GM11168 (cell line): ENCODE results near the gene ABCB6.

ENCODE experiments used
- in situ Hi-C: fragments of 300-500 bp; cut with MboI; formaldehyde crosslinking; loops from one replicate; pipeline ENCODE4 v1.12.0; 2022; ENCODE audit warnings: low sequenced_read_pairs; ENCODE audit not compliant: unreplicated experiment

The ABCB6 gene

DNA sequence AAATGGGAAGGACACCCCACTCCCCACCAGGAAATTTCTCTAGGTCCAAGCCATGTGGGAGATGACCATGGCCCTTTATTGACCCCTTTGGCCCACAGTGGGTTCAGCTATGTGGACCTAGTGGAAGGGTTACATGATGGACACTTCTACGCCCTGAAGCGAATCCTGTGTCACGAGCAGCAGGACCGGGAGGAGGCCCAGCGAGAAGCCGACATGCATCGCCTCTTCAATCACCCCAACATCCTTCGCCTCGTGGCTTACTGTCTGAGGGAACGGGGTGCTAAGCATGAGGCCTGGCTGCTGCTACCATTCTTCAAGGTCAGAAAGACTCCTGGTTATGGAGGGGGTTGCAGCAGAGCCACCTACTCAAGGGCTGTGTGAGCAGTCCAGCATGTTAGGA lies 27.8 kb upstream of the ABCB6 start:
- in situ Hi-C loops: no loop called here

DNA sequence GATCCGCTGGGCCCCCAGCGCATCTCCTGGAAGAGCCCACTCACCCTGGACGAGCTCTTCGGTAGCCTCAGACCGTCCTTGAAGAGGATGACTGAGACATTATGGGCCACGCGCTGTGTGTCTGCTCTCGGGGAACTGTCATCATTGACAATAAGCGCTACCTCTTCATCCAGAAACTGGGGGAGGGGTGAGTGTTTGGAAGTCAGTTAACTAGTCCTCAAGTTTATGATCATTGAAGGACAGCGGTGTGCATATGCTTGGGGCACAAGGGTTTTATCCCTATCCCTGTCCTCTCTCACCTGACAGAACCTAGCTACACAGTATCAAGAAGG lies 27.1 kb upstream of the ABCB6 start:
- in situ Hi-C loops: no loop called here

DNA sequence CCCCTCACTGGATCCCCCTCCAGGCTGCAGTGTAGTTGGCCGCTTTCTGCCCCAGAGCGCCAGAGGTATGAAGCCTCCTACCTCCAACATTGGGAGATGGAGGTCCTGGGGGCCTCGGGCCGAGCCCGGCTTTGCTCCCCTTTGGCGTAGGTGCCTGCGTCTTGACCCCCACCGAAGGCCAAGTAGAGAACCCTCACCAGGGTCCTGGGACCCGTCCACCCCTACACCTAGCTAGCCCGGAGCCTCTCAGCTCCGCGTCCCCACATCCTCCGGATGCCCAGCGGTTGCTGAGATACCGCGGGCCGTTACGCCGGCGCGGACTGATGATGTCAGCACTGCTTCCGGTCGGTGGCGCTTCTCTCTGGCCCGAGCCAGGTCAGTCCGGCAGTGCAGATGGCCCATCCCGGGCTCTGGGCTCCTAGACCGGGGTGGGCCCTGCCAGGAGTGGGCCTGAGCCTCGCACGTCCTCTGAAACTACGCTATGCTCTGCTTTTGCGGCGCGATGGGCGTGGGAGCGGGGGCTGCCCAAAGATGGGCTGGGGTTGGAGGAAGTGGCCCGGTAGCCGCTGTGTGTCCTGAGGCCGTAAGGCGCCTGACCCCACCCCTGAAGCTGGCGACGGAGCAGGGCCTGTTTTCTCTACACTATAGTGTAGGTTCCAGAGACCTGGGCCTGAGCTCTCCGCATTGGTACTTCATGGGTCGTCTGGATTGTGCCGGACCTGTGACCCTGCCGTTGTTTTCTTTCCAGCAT lies 26.6 kb upstream of the ABCB6 start, which contains the start of the genes GLB1L and STK16:
TSS of gene GLB1L (minus strand) at position 297 of the 751 bp plus-strand sequence. CDS start 1,871 bp downstream, outside the sequence.
TSS of gene STK16 (plus strand) at position 332 of the 751 bp plus-strand sequence. CDS start 521 bp downstream, outside the sequence.
- in situ Hi-C loops: no loop called here

DNA sequence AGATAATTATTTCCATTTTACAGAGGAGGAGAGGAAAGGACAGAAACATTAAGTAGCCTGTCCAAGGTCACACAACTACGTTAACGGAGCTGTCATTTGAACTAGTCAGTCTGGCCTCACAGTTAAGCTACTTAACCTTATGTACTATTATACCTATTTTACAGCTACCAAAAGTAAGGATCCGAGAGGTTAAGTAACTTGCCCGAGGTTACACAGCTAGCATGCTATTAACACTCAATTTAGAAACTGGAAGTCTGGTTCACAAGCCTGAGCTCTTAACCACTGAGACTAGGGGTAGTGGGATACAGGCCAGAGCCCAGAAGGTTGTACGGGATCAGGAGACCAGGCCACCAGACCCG lies 26.0 kb upstream of the ABCB6 start:
- in situ Hi-C loops: no loop called here

DNA sequence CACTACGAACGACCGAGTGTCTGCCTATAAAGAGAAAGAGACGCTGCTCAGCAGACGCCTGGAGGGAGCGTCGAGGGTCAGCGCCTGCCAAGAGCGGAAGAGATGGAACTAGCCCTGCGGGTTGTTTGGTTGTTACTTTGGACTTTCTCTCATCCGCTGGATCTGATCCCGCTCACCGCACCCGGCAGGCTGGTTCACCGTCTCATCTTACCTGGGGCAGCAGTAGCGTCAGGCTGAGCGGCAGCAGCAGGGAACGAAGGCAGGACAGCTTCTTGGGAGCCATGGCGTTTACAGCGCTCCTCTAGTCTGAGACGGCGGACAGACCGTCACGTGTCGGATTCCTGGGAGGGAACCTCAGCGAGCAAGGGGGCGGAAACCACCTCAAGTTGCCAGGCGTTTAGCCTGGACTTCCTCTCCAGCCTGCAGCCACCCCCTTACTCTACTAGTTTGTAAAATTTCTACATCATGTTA lies 24.6 kb upstream of the ABCB6 start:
- in situ Hi-C loops: no loop called here

DNA sequence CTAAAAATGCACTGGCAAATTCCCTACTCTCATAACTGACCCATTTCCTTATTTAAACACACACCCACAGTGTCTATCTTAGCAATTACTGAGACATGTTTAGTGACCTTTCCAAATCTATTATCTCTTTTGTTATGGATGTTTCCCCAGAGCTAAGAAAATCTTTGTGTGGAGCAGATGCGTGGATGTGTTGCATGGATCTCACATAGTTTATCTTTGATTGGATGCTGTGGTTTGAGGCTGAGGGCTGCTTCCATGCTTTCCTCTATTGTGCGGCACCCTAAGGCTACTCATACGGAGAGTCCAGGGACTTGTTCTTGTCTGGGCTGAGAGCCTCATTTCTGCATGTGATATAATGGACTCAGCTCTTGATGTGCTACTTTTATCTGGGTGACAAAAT lies 15.6 kb upstream of the ABCB6 start:
- in situ Hi-C loops: no loop called here

DNA sequence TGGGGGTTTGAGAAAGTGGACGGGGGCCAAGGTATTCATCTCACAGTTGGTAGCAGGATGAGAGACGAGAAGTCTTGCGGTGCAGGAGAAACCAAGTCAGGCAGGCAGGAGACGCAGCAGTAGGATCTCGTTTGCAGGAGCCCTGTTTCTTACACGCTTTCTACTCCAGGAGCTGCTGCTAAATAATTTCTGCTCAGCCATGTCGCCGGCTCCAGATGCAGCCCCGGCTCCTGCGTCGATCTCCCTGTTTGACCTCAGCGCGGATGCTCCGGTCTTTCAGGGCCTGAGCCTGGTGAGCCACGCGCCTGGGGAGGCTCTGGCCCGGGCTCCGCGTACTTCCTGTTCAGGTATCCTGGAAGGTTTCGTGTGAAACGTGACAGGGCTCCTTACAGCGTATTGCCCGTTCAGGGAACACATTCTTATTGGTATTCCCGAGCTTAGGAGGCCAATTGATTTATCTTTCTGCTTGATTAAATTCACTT lies 11.3 kb upstream of the ABCB6 start:
- in situ Hi-C loops: no loop called here

DNA sequence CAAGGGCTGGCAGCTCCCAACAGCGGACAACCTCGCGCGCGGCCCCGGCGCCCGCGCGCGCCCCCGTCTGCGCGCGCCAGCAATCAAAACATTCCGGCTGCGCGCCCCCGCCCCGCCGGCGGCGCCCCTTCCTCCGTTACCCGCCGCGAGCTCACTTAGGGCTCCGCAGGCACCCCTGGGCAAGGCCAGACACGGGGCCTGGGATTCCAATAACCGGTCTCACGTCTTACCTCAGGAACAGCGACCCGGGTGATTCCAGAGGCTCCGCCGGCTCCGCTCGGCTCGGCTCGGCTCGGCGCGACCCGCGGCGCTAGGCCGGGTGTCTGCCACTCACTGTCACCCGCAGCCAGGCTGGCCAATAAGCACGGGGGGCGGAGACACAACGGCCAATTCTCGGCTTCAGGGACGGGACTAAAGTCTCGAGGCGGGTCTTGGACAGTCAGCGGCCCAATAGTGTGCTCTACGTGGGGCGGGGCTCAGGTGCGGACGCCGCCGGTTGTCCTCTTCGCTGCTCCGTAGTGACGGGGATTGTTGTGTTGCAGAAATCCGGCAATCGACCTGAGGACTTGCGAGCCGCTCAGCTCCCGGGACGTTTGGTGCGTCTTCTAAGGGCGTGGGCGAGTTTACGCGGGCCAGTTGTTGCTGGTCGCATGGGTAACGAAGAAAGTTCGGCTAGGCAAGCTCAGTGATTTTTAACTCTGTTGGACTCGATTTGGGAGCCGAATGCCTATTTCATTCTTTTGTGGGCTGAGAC lies 10.7 kb upstream of the ABCB6 start, which contains the start of the genes ANKZF1 and ATG9A:
TSS of gene ANKZF1 (plus strand) at position 502 of the 754 bp plus-strand sequence. CDS start 452 bp downstream, outside the sequence.
TSS of gene ATG9A (minus strand) at position 332 of the 754 bp plus-strand sequence. CDS start 1,612 bp downstream, outside the sequence.
- in situ Hi-C loops: no loop called here

DNA sequence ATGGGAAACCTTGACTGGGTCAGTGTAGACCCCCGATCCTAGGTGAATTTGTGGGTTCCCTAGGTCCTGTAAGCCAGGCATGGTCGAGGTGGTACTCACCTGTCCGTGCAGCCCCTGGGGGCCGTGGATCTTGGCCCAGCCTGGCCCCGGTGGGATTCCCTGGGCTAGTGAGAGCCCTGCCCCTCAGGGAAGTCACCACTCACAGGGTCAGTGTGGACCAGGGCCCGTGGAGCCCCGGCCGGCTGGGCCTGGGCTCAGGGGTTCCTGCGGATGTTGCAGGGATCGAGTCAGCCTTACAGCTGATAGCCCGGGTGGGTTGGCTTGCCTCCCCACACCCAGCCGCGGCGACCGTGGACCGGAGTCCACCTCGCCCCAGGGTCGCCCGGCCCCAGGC lies 10.2 kb upstream of the ABCB6 start:
- in situ Hi-C loops: no loop called here

DNA sequence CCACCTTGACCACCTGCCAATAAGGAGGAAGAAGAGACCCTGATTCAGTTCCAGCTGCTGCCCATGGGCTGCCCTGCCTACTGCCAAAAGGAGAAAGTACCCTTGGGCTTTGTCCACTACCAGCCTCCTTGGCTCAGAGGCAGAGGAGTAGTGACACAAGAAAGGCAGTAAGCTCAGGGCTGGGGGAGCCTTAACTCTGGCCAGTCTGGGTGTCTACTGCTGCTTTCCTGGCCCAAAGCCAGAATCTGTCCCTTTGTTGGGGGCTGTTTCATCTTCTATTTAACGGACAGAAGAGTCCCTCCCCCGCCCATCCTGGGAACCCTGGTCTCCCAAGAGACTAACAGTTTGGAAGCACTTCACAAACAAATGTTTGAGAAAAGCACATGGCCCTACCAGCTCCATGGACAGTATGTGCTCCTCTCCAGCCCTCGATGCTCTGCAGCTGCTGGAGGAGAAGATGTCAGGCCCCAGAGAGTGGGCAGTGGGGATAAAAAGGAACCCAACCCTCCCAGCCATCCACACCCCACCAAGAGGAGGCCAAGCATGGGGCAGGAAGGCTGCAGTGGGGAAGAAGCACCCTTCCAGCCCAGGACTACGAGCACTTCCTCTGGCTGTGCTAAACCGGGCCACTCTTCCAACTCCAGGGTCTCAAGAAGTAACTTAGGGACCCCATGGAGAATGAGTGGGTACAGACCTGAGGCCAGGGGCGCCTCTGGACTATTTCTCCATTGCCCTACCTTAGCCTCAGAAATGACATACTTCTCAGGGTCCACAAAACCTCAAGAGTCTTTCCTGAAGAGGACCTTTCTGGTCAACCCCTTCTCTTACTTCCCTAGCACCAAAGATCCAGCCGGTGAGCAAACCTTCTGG lies 9.5 kb upstream of the ABCB6 start:
- in situ Hi-C loops: no loop called here

DNA sequence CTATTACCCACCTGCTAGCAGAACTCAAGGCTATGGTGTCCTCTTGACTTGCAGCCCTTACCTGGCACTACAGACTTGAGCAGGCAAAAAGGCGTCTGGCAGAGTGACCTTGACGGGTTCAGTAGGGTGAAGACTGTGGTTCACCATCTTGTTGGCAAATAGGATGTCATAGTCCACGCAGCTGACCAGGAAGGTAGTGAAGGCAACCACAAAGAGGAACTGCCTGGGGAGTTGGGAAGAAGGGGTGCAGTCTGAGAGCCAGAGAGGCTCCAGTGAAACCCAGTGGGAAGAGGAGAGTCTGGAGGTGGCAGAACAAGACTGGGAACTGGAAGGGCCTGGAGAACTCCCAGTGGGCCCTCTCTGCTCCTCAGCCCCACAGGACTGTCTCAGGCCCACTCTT lies 6.6 kb upstream of the ABCB6 start:
- in situ Hi-C loops: no loop called here

DNA sequence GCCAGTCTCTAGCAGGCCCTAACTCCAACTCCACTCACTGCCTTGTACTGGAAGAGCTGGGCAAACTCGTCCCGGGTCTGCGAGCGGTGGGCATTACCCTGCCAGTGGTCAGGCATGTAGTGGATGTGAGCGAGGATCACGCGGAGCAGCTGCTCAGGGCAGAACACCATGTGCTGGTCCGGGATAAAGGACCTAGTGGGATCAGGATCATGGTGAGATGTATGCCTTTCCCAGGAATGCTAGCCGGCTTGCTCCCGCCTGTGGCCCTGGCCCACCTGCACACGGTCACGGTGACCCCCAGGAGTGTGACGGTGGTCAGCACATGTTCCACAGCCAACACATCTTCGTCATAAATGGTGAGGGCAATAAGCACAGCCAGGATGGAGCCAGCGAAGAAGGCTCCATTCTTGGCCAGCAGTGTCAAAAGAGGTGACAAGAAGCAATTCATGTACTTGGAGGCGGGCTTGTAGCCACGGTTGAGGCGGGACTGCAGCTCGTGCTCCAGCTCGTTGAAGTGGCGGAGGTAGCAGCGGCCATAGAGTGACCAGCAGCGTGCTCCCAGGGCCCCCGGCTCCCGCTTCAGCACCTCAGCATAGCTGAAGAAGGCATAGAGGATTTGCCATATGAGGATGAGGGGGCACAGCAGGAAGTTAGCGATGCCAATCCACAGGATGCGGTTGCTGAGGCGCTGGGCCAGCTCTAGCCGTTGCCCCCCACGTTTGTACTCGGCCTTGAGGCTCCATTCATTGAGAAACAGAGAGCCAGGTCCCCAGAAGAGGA lies 5.3 kb upstream of the ABCB6 start:
- in situ Hi-C loops: no loop called here

DNA sequence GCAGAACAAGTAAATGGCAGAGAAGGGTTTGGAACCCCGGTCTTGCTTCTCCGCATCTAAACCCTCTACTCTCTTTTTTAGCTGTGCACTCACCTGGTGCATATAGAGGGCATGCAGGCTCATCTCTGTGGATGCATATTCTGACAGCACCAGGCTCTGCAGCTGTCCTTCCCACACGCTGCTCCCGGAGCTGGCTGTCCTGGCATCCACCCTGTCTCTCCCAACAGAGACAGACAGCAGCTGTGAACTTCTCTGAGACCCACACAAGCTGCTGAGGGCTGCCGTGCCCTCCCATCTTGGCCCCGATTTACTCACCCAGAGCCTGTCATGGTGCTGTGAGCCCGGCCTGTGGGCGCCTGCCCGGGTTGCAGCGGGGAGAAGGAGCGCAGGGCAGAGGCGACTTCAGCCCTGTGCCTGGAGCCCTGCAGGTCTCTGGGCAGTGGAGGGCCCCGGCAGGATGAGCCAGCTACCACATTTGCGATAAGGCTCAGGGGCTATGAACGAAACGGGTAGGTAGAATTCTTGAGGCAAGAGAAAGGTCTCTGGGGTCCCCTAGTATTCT lies 3.3 kb upstream of the ABCB6 start:
- in situ Hi-C loops: no loop called here

DNA sequence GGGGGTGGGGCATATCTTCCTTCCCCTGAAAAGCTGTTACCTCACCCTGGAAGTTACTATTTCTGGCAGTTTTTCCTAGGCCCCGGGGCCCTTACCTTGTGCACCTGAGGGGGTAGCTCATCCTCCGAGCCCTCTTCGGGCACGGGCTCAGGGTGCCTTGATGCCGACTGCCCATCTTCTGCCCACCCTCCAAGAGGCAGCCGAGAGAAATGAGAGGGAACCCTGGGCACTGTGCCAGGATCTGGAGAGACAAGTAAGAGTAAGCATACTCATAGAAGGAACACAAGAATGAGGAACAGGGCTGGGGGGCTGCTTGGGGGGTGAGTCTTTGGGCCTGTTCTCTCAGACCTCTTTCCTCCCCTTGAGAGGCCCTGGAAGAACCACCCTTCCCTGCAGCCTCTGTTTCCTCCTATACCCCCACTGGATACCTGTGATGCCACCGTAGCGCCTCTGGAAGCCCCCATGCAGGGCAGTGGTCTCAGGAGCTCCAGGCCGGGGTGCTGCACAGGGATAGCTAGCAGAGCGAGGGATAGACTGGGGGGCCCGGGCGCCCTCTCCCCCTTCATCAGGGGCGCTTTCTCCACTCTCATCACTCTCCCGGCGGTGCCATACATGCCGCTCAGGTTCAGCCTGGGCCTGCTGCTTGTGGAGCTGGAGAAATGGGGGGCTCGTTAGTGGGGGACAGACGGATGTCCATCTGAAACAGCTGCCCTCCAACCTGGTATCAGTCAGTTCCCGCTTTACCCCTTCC lies 2.1 kb upstream of the ABCB6 start:
- in situ Hi-C loops: no loop called here

DNA sequence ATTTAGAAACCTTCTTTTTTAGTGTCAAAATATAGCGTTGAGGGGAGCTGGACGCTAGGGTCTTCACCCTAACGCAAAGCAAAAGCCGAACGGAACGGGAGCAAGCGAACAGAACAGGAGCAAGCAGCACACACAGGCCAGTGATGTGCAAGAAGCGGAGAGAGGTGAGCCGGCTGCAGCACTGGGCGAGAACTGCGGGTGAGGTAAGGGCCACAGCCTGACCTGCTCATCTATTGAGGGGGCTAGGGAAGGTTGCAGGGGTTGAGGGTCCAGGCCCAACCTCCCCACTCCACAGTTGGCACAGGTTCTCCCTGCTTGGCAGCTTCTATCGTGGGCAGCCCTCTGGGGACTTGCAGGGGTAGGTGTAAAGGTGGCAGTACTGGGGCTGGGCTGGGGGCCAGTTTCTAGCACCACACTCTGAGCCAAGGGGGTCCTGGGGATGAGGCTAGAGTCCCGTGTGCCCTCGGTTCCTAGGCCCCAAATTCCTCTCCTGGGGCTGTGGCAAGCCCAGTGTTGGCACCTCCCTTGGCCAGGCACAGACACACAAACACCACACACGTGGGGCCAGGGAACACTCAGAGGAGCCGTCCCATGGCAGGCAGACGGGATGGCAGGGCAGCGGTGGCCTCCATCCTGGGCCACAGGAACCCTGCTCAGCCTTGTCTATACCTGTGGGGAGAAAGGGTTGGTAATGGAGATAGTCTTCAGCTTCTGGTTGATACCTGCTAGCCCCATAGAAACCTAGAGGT lies 1.2 kb upstream of the ABCB6 start:
- in situ Hi-C loops: no loop called here

DNA sequence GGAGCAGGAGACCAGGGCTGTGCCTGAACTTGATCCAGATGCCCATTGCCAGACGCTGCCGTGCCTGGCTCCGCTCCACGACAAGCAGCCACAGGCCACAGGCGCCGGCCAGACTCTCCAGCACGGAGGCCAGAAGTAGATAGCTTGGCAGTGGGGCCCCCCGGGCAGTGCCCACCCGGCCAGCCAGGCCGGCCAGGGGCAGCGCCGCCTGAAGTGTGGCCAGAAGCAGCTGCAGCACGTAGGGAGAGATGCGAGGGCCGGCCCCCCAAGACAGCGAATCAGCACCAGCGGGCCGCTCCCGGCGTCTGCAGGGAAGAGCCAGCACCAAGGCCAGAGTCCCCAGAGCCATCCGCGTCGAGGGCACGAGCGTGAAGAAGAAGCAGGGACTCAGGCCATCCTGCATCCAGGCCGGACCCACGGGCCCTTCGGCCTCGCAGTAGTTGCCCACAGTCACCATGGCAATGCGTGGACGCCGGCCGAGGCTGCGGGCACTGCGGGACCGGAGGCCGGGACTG lies 484 bp downstream of the ABCB6 start:
- in situ Hi-C loops: no loop called here

DNA sequence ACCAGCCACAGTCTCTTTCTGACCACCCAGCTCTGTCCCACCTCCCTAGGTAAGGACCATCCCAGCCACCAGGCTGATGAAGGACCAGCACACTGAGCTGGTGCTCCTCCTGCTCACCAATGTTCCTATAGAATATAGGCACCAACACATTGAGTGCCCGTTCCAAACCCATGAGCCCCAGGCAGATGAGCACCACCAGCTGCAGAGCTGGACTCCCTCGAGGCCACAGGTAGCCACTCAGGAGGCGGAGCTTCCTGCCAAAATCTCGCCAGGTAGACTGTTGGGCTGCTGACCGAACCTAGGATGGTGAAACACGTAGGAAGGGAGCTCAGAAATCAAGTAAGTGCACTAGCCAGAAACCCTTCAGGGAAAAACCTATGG lies 2.2 kb downstream of the ABCB6 start:
- in situ Hi-C loops: no loop called here
